GM23338 (cell line): ENCODE measurements around the gene SNX15. TPM values are rescaled to one million over a fixed set of nuclear protein-coding genes. Genes with fewer than 3 reads are reported as not detected.

Experiments
- ATAC-seq: fragments of 200-7000 bp; cut with Tn5 transposase; 3 replicates; pipeline ENCODE4 v1.9.1; 2020
- DNase-seq: peaks from one replicate; pipeline ENCODE4 v3.0.0-alpha.2; 2015; ENCODE audit warnings: low spot score
- H2AFZ ChIP-seq: fragments of 200-600 bp; sonication (generic); 2 replicates; pipeline ENCODE4 v1.8.0; 2016; ENCODE audit warnings: antibody characterized with exemption, mild to moderate bottlenecking, moderate library complexity
- H3F3A ChIP-seq: fragments of 200-600 bp; sonication (generic); replicated peaks from 2 replicates; pipeline ENCODE4 v1.8.0; 2017; ENCODE audit warnings: antibody characterized with exemption, mixed run types, low read depth
- H3K27ac ChIP-seq: fragments of 200-600 bp; sonication (generic); 2 replicates; pipeline ENCODE4 v1.6.1; 2016; ENCODE audit warnings: low read depth
- H3K27me3 ChIP-seq: fragments of 200-600 bp; sonication (generic); 2 replicates; pipeline ENCODE4 v1.8.0; 2016; ENCODE audit warnings: mild to moderate bottlenecking, mixed run types, moderate library complexity; ENCODE audit not compliant: insufficient read depth
- H3K36me3 ChIP-seq: fragments of 200-600 bp; sonication (generic); 2 replicates; pipeline ENCODE4 v1.8.0; 2016; ENCODE audit warnings: mild to moderate bottlenecking; ENCODE audit not compliant: insufficient read depth
- H3K4me1 ChIP-seq: fragments of 200-600 bp; sonication (generic); 2 replicates; pipeline ENCODE4 v1.8.0; 2016; ENCODE audit warnings: mild to moderate bottlenecking, moderate library complexity; ENCODE audit not compliant: insufficient read depth
- H3K4me2 ChIP-seq: fragments of 200-600 bp; sonication (generic); 2 replicates; pipeline ENCODE4 v1.7.1; 2017; ENCODE audit warnings: mixed run types
- H3K4me3 ChIP-seq: fragments of 200-600 bp; sonication (generic); 2 replicates; pipeline ENCODE4 v1.6.1; 2016; ENCODE audit warnings: mixed run types
- H3K79me2 ChIP-seq: fragments of 200-600 bp; sonication (generic); replicated peaks from 2 replicates; pipeline ENCODE4 v1.8.0; 2017; ENCODE audit warnings: mild to moderate bottlenecking; ENCODE audit not compliant: insufficient read depth
- H3K9me2 ChIP-seq: fragments of 200-600 bp; sonication (generic); 2 replicates; pipeline ENCODE4 v1.8.0; 2017; ENCODE audit not compliant: insufficient read depth
- H4K20me1 ChIP-seq: fragments of 200-600 bp; sonication (generic); replicated peaks from 2 replicates; pipeline ENCODE4 v1.8.0; 2017; ENCODE audit warnings: mild to moderate bottlenecking; ENCODE audit not compliant: insufficient read depth
- H3K27ac Mint-ChIP-seq: 2 replicates; pipeline ENCODE4 v1.8.0; 2020; ENCODE audit warnings: inconsistent platforms, mild to moderate bottlenecking, moderate library complexity, mixed read lengths
- H3K27me3 Mint-ChIP-seq: 3 replicates; pipeline ENCODE4 v1.8.0; 2022; ENCODE audit warnings: low read depth, mild to moderate bottlenecking, moderate library complexity, mixed read lengths, inconsistent platforms; ENCODE audit not compliant: insufficient read depth, poor library complexity
- H3K36me3 Mint-ChIP-seq: 3 replicates; pipeline ENCODE4 v1.8.0; 2021; ENCODE audit warnings: low read depth, mild to moderate bottlenecking, inconsistent platforms, moderate library complexity, mixed read lengths
- H3K4me1 Mint-ChIP-seq: 3 replicates; pipeline ENCODE4 v1.8.0; 2020; ENCODE audit warnings: mild to moderate bottlenecking, inconsistent platforms, mixed read lengths
- H3K4me3 Mint-ChIP-seq: 3 replicates; pipeline ENCODE4 v1.8.0; 2021; ENCODE audit warnings: moderate library complexity, mild to moderate bottlenecking, inconsistent platforms, mixed read lengths
- H3K9me3 Mint-ChIP-seq: 3 replicates; pipeline ENCODE4 v1.8.0; 2020; ENCODE audit warnings: moderate library complexity, mild to moderate bottlenecking, inconsistent platforms, mixed read lengths
- CREB1 ChIP-seq: fragments of 250-450 bp; sonication (Bioruptor Pico); IDR thresholded peaks from 2 replicates; pipeline ENCODE4 v1.5.0; 2020; ENCODE audit warnings: low read depth, mild to moderate bottlenecking, moderate library complexity
- EZH2 ChIP-seq: fragments of 200-600 bp; sonication (generic); IDR thresholded peaks from one replicate; pipeline ENCODE4 v1.8.0; 2017; ENCODE audit warnings: antibody characterized with exemption, mild to moderate bottlenecking, low read depth; ENCODE audit not compliant: unreplicated experiment
- polyA plus RNA-seq: library from polyadenylated mRNA; unstranded; fragments of >200 nt; fragmentation: Nextera tagmentation; extraction: Ambion mirVana; gene quantifications from 2 replicates; pipeline ENCODE4 v1.2.1, GENCODE V29; 2016
- total RNA-seq: library from RNA; depleted of rRNA; stranded (reverse); fragments of >200 nt; shearing (Covaris generic); gene quantifications from 2 replicates; pipeline ENCODE4 v1.2.3, GENCODE V29; 2014
- TF ChIP-seq, protein P1 (sequence below): IDR thresholded peaks from 2 replicates; pipeline ENCODE4 v1.6.1; 2016; ENCODE audit warnings: antibody characterized with exemption
- TF ChIP-seq, protein P2 (sequence below): fragments of 250-450 bp; sonication (Bioruptor Pico); IDR thresholded peaks from 2 replicates; pipeline ENCODE4 v1.5.0; 2020; ENCODE audit warnings: mild to moderate bottlenecking, moderate library complexity

SNX15 gene
- total and polyA plus RNA-seq, 2 experiments from 2014 or later, result 13.0 to 21.4 TPM

- peak; percentile 19 for ATAC-seq
- peaks cover 28% of the 10 kb centered on the region for H4K20me1 ChIP-seq
- H3K79me2 ChIP-seq, result peaks cover 44% of the 10 kb centered on the region
- no peaks in the 10 kb centered on the region for H3K9me2 ChIP-seq
- H3K4me3 ChIP-seq, result peak overlapping the region; percentile 93
- H3K27me3 Mint-ChIP-seq, result peaks cover 8% of the 10 kb centered on the region
- peaks cover 8% of the 10 kb centered on the region; the same call in 1 of the 2 replicates for H3K4me1 ChIP-seq
- peak overlapping the region; percentile 99 for H3K27ac Mint-ChIP-seq
- peaks cover 35% of the 10 kb centered on the region for H3K36me3 Mint-ChIP-seq
- H3K27ac ChIP-seq, result peak overlapping the region; percentile 96
- no peaks in the 10 kb centered on the region for H3K27me3 ChIP-seq
- peak overlapping the region; percentile 81; the same call in 1 of the 2 replicates for H2AFZ ChIP-seq
- peaks cover 19% of the 10 kb centered on the region; the same call in 1 of the 2 replicates for H3F3A ChIP-seq
- DNase-seq, result peak; percentile 53
- peaks cover 9% of the 10 kb centered on the region for H3K36me3 ChIP-seq
- H3K4me1 Mint-ChIP-seq, result peaks cover 20% of the 10 kb centered on the region
- TF ChIP-seq, protein P1, sequence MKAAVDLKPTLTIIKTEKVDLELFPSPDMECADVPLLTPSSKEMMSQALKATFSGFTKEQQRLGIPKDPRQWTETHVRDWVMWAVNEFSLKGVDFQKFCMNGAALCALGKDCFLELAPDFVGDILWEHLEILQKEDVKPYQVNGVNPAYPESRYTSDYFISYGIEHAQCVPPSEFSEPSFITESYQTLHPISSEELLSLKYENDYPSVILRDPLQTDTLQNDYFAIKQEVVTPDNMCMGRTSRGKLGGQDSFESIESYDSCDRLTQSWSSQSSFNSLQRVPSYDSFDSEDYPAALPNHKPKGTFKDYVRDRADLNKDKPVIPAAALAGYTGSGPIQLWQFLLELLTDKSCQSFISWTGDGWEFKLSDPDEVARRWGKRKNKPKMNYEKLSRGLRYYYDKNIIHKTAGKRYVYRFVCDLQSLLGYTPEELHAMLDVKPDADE, result no peak
- TF ChIP-seq EZH2 (no peak), CREB1 (CRISPR knock-in tag) (no peak)
- TF ChIP-seq, protein P2, sequence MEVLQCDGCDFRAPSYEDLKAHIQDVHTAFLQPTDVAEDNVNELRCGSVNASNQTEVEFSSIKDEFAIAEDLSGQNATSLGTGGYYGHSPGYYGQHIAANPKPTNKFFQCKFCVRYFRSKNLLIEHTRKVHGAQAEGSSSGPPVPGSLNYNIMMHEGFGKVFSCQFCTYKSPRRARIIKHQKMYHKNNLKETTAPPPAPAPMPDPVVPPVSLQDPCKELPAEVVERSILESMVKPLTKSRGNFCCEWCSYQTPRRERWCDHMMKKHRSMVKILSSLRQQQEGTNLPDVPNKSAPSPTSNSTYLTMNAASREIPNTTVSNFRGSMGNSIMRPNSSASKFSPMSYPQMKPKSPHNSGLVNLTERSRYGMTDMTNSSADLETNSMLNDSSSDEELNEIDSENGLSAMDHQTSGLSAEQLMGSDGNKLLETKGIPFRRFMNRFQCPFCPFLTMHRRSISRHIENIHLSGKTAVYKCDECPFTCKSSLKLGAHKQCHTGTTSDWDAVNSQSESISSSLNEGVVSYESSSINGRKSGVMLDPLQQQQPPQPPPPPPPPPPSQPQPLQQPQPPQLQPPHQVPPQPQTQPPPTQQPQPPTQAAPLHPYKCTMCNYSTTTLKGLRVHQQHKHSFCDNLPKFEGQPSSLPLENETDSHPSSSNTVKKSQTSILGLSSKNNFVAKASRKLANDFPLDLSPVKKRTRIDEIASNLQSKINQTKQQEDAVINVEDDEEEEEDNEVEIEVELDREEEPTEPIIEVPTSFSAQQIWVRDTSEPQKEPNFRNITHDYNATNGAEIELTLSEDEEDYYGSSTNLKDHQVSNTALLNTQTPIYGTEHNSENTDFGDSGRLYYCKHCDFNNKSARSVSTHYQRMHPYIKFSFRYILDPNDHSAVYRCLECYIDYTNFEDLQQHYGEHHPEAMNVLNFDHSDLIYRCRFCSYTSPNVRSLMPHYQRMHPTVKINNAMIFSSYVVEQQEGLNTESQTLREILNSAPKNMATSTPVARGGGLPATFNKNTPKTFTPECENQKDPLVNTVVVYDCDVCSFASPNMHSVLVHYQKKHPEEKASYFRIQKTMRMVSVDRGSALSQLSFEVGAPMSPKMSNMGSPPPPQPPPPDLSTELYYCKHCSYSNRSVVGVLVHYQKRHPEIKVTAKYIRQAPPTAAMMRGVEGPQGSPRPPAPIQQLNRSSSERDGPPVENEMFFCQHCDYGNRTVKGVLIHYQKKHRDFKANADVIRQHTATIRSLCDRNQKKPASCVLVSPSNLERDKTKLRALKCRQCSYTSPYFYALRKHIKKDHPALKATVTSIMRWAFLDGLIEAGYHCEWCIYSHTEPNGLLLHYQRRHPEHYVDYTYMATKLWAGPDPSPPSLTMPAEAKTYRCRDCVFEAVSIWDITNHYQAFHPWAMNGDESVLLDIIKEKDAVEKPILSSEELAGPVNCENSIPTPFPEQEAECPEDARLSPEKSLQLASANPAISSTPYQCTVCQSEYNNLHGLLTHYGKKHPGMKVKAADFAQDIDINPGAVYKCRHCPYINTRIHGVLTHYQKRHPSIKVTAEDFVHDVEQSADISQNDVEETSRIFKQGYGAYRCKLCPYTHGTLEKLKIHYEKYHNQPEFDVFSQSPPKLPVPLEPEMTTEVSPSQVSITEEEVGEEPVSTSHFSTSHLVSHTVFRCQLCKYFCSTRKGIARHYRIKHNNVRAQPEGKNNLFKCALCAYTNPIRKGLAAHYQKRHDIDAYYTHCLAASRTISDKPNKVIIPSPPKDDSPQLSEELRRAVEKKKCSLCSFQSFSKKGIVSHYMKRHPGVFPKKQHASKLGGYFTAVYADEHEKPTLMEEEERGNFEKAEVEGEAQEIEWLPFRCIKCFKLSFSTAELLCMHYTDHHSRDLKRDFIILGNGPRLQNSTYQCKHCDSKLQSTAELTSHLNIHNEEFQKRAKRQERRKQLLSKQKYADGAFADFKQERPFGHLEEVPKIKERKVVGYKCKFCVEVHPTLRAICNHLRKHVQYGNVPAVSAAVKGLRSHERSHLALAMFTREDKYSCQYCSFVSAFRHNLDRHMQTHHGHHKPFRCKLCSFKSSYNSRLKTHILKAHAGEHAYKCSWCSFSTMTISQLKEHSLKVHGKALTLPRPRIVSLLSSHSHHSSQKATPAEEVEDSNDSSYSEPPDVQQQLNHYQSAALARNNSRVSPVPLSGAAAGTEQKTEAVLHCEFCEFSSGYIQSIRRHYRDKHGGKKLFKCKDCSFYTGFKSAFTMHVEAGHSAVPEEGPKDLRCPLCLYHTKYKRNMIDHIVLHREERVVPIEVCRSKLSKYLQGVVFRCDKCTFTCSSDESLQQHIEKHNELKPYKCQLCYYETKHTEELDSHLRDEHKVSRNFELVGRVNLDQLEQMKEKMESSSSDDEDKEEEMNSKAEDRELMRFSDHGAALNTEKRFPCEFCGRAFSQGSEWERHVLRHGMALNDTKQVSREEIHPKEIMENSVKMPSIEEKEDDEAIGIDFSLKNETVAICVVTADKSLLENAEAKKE (CRISPR knock-in tag), result no peak
- H3K4me2 ChIP-seq, result peak overlapping the region; percentile 96
- no peaks in the 10 kb centered on the region; the same call in 2 of the 3 replicates for H3K9me3 Mint-ChIP-seq
- H3K4me3 Mint-ChIP-seq, result peak overlapping the region; percentile 100
Measured at GRCh38 chr11:65084598-65085375, 57.5 kb downstream of the SNX15 start.
